Aorta (tissue), 5 donors: ENCODE results near the gene TMEM86B. TPM values are rescaled to one million over a fixed set of nuclear protein-coding genes. Genes with fewer than 3 reads are reported as not detected.
A peak's percentile ranks its signal among the peaks of the same experiment; 100 is the strongest.

Experiments
- ATAC-seq: fragments of 200-7000 bp; cut with Tn5 transposase; one replicate; pipeline ENCODE4 v1.9.1; 2022; ENCODE audit warnings: moderate library complexity; ENCODE audit not compliant: low FRiP score
- DNase-seq, 2 donors: peaks; one replicate each; pipeline ENCODE4 v3.0.0-alpha.2; 2020
- H3K27ac ChIP-seq, 2 donors: one replicate each; pipeline ENCODE4 v1.5.1; 2013; ENCODE audit warnings: low read length in 2 of 2, mild to moderate bottlenecking in 2 of 2, moderate library complexity in 2 of 2, control low read depth in 1 of 2, inconsistent platforms in 1 of 2, low read depth in 1 of 2
- H3K27me3 ChIP-seq, 2 donors: one replicate each; pipeline ENCODE4 v1.6.1; 2013; ENCODE audit warnings: control low read depth in 1 of 2, low read length in 1 of 2, mild to moderate bottlenecking in 1 of 2, moderate library complexity in 1 of 2; ENCODE audit not compliant: insufficient read depth in 2 of 2, control insufficient read depth in 1 of 2
- H3K36me3 ChIP-seq, 2 donors: one replicate each; pipeline ENCODE4 v1.6.1; 2013; ENCODE audit warnings: control low read depth in 1 of 2, low read length in 1 of 2, mild to moderate bottlenecking in 1 of 2; ENCODE audit not compliant: insufficient read depth in 2 of 2, control insufficient read depth in 1 of 2
- H3K4me1 ChIP-seq, 2 donors: one replicate each; pipeline ENCODE4 v1.6.1; 2013; ENCODE audit warnings: low read length in 2 of 2, control low read depth in 1 of 2, mild to moderate bottlenecking in 1 of 2, moderate library complexity in 1 of 2; ENCODE audit not compliant: insufficient read depth in 2 of 2, control insufficient read depth in 1 of 2
- H3K4me3 ChIP-seq, 2 donors: one replicate each; pipeline ENCODE4 v1.5.1; 2013; ENCODE audit warnings: low read length in 2 of 2, control low read depth in 1 of 2, mild to moderate bottlenecking in 1 of 2
- H3K9me3 ChIP-seq: one replicate; pipeline ENCODE4 v1.6.1; 2013; ENCODE audit warnings: mild to moderate bottlenecking, low read length; ENCODE audit not compliant: control insufficient read depth
- WGBS, 2 donors: extraction: QIAGEN DNeasy Blood & Tissue Kit; methylation state at CpG; one replicate each; pipeline ENCODE4 v1.1.7; 2013; 5-methylcytosine and 5-hydroxymethylcytosine counted together
- intact Hi-C, 2 donors: fragments of 100-400 bp; cut with DNase I; formaldehyde crosslinking; loops; one replicate each; pipeline versions ENCODE4 v1.14.2 to v1.15.0; 2022
- polyA plus RNA-seq, 2 donors: library from polyadenylated mRNA; stranded (reverse); fragments of 200-250 nt; gene quantifications; one replicate each; pipeline ENCODE4 v1.2.3, GENCODE V29; 2013
- total RNA-seq, 2 donors: library from RNA; stranded (reverse); fragmentation: NEBNext Ultra II Directional; extraction: Animal tissue kit (Norgen Biotek cat#: 25700); gene quantifications; one replicate each; pipeline ENCODE4 v1.2.1, GENCODE V29; 2021
- donor health status: healthy with polysubstance abuse.
- donor health status: Bipolar disorder and iron deficiency.
- donor health status: DM: no; HTN: no; CAD: no.
- donor health status: DM: no; HTN: no; CAD: no.
- donor health status: DM: yes; HTN: yes; CAD: no.

The TMEM86B gene
- total and polyA plus RNA-seq, 4 donors, result 2.0 to 10.9 (median 3.2) TPM

DNA sequence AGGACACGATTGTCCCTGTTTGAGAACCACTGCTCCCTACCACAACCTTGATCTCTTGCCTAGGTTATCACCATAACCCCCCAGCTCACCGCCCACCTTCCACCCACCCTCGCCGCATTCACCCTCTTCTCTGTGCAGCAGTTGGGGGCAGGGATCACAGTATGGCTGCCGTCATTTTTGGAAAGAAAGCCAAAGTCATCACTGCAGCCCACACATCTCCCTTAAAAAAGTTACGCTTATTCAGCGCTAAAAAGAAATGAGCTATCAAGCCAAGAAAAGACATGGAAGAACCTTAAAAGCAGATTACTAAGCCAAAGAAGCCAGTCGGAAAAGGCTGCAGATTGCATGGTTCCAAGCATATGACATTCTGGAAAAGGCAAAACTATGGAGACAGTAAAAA is 40.7 kb upstream of the TMEM86B start:
- no peaks in the 10 kb centered on the region for H3K27me3 ChIP-seq
- intact Hi-C loops, result no loop called here
- no peaks in the 10 kb centered on the region for H3K9me3 ChIP-seq
- ATAC-seq (no peak), DNase-seq (no peak)
- no peaks in the 10 kb centered on the region for H3K4me1 ChIP-seq
- H3K36me3 ChIP-seq, result peaks cover 0 to 2% of the 10 kb centered on the region in 2 donors
- no peak overlapping the region for H3K27ac ChIP-seq
- WGBS, 2 donors, result 60 to 61% methylated on average over 8 of the region's 8 CpGs
- no peak overlapping the region for H3K4me3 ChIP-seq

DNA sequence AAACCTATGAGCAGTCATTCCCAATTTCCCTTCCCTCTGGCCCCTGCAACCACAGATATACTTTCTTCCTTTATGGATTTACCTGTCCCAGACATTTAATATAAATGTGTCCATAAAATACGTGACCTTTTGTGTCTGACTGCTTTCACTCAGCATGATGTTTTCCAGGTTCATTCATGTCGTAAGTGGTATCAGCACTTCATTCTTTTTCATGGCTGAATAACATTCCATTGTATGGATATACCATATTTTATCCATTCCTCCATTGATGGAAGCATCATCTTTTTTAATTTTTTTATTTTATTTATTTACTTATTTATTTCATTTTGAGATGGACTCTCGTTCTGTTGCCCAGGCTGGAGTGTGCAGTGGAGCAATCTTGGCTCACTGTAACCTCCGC is 38.3 kb upstream of the TMEM86B start:
- DNase-seq (no peak), ATAC-seq (no peak)
- no peaks in the 10 kb centered on the region for H3K4me1 ChIP-seq
- no peaks in the 10 kb centered on the region for H3K9me3 ChIP-seq
- intact Hi-C loops, result no loop called here
- H3K36me3 ChIP-seq, result peaks cover 0 to 2% of the 10 kb centered on the region in 2 donors
- H3K27ac ChIP-seq, result no peak overlapping the region
- 96% methylated on average over 4 of the region's 4 CpGs for WGBS, 2 donors
- no peak overlapping the region for H3K4me3 ChIP-seq
- H3K27me3 ChIP-seq, result no peaks in the 10 kb centered on the region

DNA sequence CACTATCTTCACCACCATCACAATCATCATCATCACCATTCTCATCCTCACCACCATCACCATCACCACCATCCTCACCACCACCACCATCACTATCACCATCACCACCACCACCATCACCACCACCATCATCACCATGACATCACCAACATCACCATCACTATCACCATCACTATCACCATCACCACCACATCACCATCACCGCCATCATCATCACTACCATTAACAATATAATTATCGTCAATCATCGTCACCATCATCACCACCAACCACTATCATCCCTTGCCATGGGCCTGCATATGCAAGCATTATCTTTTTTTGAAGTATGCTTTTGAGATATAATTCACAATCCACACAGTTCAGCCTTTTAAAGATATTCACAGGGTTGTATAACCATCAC is 37.8 kb upstream of the TMEM86B start:
- H3K27me3 ChIP-seq, result no peaks in the 10 kb centered on the region
- 98 to 99% methylated on average over 3 of the region's 3 CpGs for WGBS, 2 donors
- peaks cover 0 to 2% of the 10 kb centered on the region in 2 donors for H3K36me3 ChIP-seq
- H3K9me3 ChIP-seq, result no peaks in the 10 kb centered on the region
- intact Hi-C loops, result no loop called here
- DNase-seq (no peak), ATAC-seq (no peak)
- no peak overlapping the region for H3K27ac ChIP-seq
- no peaks in the 10 kb centered on the region for H3K4me1 ChIP-seq
- no peak overlapping the region for H3K4me3 ChIP-seq

DNA sequence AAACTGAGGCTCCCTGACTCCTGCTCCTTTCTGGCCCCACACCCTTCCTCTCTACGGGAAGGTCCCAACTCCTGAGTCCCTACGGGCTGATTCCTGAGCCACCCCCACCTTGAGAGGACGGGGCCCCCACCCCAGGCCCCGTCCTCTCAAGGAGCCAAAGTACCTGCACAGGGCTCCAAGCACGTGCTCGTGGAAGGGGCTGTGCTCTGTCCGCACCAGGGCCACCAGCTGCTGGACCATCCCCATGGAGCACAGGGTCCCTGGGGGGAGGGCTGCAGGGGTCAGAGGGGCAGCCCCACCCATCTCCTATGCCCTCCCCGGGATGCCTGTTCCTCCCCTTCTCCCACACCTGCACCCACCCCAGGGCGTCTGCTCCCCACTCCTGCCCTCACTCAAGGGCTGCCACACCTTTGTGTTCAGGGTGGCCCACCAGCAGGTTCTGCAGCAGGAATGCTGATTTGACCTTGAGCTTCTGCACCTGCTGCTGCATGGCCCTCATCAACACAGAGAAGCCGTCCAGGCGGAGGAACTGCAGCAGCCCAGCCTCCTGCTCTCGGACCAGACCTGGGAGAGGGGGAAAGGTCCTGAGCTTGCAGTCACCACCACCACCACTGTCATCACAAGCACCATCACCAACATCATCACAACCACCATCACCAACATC is 37.3 kb upstream of the TMEM86B start:
- Histone ChIP-seq H3K4me1 (no peaks in the 10 kb centered on the region), H3K27ac (no peak overlapping the region), H3K27me3 (no peaks in the 10 kb centered on the region), H3K36me3 (peaks cover 0 to 2% of the 10 kb centered on the region in 2 donors), H3K9me3 (no peaks in the 10 kb centered on the region), H3K4me3 (no peak overlapping the region)
- intact Hi-C loops, result no loop called here
- ATAC-seq (no peak), DNase-seq (no peak)
- 92 to 94% methylated on average over 12 of the region's 12 CpGs for WGBS, 2 donors

DNA sequence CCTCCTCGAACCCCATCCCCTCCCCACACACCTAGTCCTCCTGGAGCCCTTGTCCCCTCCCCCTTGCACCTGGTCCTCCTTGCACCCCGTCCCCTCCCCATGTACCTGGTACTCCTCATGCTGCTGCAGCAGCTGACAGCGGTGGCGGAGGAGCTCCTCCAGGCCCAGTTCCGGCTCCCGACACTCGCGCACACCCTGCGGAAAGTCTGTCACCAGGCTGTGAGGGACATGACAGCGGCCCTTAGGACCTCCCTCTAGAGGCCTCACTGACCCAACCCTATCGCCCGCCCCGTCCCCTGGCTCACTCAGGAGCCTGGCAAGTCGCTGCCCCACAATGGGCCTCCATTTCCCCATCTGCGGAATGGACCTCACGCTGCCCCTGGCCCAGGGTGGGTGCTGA is 36.6 kb upstream of the TMEM86B start:
- no peak overlapping the region for H3K4me3 ChIP-seq
- no peaks in the 10 kb centered on the region for H3K9me3 ChIP-seq
- 90 to 96% methylated on average over 16 of the region's 16 CpGs for WGBS, 2 donors
- no peaks in the 10 kb centered on the region for H3K4me1 ChIP-seq
- no peak overlapping the region for H3K27ac ChIP-seq
- H3K36me3 ChIP-seq, result no peaks in the 10 kb centered on the region
- no peak for ATAC-seq
- intact Hi-C loops, result no loop called here
- no peaks in the 10 kb centered on the region for H3K27me3 ChIP-seq
- no peak for DNase-seq

DNA sequence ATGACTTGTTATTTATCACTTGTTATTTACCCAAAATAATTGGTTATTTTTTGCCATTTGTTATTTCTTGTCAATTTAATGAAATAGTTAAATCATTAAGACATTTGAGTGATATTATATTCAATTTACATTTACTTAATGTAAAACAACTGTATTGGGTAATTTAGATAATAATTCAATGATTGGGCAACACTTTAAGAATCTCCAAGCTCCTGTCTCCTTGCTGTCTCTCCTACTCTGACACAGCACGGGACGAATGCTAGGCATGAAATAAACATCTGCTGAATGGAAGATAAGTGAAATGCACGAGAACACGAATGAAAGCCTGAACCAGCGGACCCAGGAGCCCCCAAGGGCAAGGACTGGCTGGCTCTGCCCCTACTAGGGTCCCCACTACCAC is 36.0 kb upstream of the TMEM86B start:
- H3K36me3 ChIP-seq, result no peaks in the 10 kb centered on the region
- no peaks in the 10 kb centered on the region for H3K9me3 ChIP-seq
- H3K4me3 ChIP-seq, result no peak overlapping the region
- no peak overlapping the region for H3K27ac ChIP-seq
- ATAC-seq (no peak), DNase-seq (no peak)
- 79 to 90% methylated on average over 5 of the region's 5 CpGs for WGBS, 2 donors
- H3K27me3 ChIP-seq, result no peaks in the 10 kb centered on the region
- intact Hi-C loops, result no loop called here
- H3K4me1 ChIP-seq, result no peaks in the 10 kb centered on the region

DNA sequence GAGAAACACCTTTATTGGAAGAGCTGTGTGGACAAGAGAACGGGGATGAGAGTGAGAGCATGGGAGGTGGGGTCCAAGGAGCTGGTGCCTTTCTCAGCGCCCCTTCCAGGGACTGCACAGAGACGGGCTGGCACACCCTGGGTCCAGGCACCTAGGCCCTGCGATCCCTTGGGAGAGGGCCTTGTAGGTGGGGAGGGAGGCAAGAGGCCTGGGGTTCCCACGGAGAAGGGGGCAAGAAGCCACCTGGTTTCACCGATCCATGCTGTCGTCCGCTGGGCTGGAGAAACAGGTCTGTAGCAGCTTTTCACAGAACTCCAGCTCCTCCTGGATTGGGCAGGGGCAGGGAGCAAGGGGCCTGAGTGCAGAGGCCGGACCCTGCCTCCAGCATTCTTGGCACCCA is 33.8 kb upstream of the TMEM86B start:
- no peaks in the 10 kb centered on the region for H3K9me3 ChIP-seq
- 95 to 98% methylated on average over 6 to 9 of the region's 9 CpGs for WGBS, 2 donors
- no peak overlapping the region for H3K27ac ChIP-seq
- no peaks in the 10 kb centered on the region for H3K27me3 ChIP-seq
- no peaks in the 10 kb centered on the region for H3K4me1 ChIP-seq
- H3K36me3 ChIP-seq, result no peaks in the 10 kb centered on the region
- no peak overlapping the region for H3K4me3 ChIP-seq
- ATAC-seq (no peak), DNase-seq (no peak)
- intact Hi-C loops, result no loop called here

DNA sequence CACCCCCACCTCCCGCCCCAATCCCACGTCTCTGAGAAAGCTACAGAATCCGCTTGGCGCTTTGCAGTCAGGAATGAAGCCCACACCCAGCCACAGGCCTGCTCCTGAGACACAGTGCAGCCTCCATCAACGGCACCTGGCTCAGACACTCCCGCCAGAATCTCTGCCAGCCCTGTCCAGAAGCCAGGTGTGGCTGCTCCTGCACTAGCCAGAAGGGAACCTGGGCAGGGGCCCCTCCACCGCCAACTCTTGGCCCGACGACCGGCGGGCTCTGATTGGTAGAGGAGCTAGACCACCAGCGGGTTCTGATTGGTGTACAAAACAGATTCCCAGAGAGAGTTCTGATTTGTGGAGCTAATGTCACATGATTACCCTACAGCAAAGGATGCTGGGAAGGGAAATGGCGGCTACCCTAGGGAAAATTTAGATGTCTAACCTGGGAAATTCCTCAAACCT is 33.1 kb upstream of the TMEM86B start:
- no peak for ATAC-seq
- intact Hi-C loops, result loop anchor here in 1 of 2 donors (2.0 kb wide), 1 partner anchor 17 kb away; no protein-coding TSS in a partner anchor

DNA sequence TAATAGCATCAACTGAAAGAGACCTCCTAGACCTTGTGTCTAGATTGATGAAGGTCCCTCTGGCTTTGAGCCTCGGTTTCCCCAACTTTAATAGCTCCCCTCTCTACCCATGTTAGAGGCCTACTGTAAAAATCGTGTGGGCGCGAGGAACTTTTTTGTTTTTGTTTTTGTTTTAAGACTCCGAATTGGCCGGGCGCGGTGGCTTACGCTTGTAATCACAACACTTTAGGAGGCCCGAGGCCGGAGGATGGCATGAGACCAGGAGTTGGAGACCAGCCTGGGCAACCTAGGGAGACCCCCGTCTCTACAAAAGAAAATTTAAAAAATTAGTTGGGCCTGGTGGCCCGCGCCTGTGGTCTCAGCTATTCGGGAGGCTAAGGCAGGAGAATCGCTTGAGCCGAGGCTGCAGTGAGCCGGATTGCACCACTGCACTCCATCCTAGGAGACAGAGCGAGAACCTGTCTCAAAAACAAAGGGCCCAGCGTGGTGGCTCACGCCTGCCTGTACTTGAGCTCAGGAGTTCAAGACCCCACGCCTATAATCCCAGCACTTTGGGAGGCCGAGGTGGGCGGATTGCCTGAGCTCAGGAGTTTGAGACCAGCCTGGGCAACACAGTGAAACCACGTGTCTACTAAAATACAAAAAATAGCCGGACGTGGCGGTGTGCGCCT is 31.1 kb upstream of the TMEM86B start:
- DNase-seq (no peak), ATAC-seq (no peak)
- H3K27me3 ChIP-seq, result no peaks in the 10 kb centered on the region
- intact Hi-C loops, result loop anchor here (1.0 to 2.0 kb wide), 3 partner anchors 19 to 80 kb away; partner anchors contain the start of genes HSPBP1 (in 1 of the 2) and KMT5C (in 1 of the 2)
- H3K36me3 ChIP-seq, result no peaks in the 10 kb centered on the region
- no peaks in the 10 kb centered on the region for H3K4me1 ChIP-seq
- 42 to 44% methylated on average over 29 of the region's 29 CpGs for whole genome bisulfite sequencing, 2 donors
- peak overlapping the region; percentile 26 to 50 for H3K27ac ChIP-seq
- peak overlapping the region; percentile 12 to 33 for H3K4me3 ChIP-seq
- no peaks in the 10 kb centered on the region for H3K9me3 ChIP-seq

More for the DNA sequence above, 33.1 kb upstream of the TMEM86B start:
- Histone ChIP-seq H3K4me3 (no peak overlapping the region), H3K27me3 (no peaks in the 10 kb centered on the region), H3K9me3 (no peaks in the 10 kb centered on the region), H3K36me3 (no peaks in the 10 kb centered on the region), H3K4me1 (no peaks in the 10 kb centered on the region), H3K27ac (no peak overlapping the region)
- no peak for DNase-seq
- WGBS, 2 donors, result 89 to 94% methylated on average over 13 of the region's 13 CpGs
